HepG2 (cell line): ENCODE results near the gene CCT5. TPM values are rescaled to one million over a fixed set of nuclear protein-coding genes. Genes with fewer than 3 reads are reported as not detected.

ENCODE experiments used
- ATAC-seq: fragments of 200-7000 bp; cut with Tn5 transposase; 3 replicates; pipeline ENCODE4 v1.9.1; 2020; ENCODE audit warnings: mild to moderate bottlenecking, moderate library complexity
- BruUV-seq: library from RNA; stranded (reverse); fragments of 400-500 nt; replicated peaks from 2 replicates; lab custom pipeline; 2021; lab: Mats Ljungman, UMichigan
- CTCF ChIA-PET: fragments of 300-600 bp; formaldehyde crosslinking; extraction: SDS; loops from one replicate; lab custom pipeline; 2021; ENCODE audit warnings: low total read pairs, inconsistent platforms, low intra/inter-chr PET ratio; lab: Yijun Ruan, JAX
- POLR2A ChIA-PET: fragments of 350-600 bp; sonication (Branson Sonifier 250); formaldehyde crosslinking; loops from one replicate; lab custom pipeline; 2020; ENCODE audit warnings: antibody characterized with exemption, inconsistent platforms; lab: Yijun Ruan, JAX
- DNase-seq: peaks from one replicate; pipeline ENCODE4 v3.0.0-alpha.2; 2015; ENCODE audit warnings: low spot score
- FAIRE-seq: peaks from 3 replicates; lab custom pipeline; 2011; peaks lifted over from hg19 to GRCh38; lab: Jason Lieb, UNC
- H2AFZ ChIP-seq: one replicate; pipeline ENCODE4 v1.6.1; 2011; ENCODE audit warnings: low read length, inconsistent platforms
- H3K27ac ChIP-seq: fragments of 300-600 bp; 3 replicates; pipeline ENCODE4 v1.8.0; 2011; ENCODE audit warnings: mixed run types, mild to moderate bottlenecking, mixed read lengths, low read length, inconsistent platforms; ENCODE audit not compliant: insufficient read depth; ENCODE audit errors: extremely low read length
- H3K27me3 ChIP-seq, 2 experiments: fragments of 200-600 bp in 1 of 2; 2 replicates in 1 of 2; 3 replicates in 1 of 2; pipeline versions ENCODE4 v1.6.0 to v1.8.0; 2011; ENCODE audit warnings: low read length in 2 of 2, mild to moderate bottlenecking in 2 of 2, moderate library complexity in 2 of 2, inconsistent platforms in 1 of 2; ENCODE audit not compliant: insufficient read depth in 2 of 2, control insufficient read depth in 1 of 2
- H3K36me3 ChIP-seq, 2 experiments: fragments of 200-600 bp in 1 of 2; replicated peaks in 1 of 2; 2 replicates in 1 of 2; 3 replicates in 1 of 2; pipeline versions ENCODE4 v1.5.1 to v1.8.0; 2011; ENCODE audit warnings: low read length in 2 of 2, inconsistent platforms in 1 of 2; ENCODE audit not compliant: insufficient read depth in 2 of 2, control insufficient read depth in 1 of 2
- H3K4me1 ChIP-seq: 2 replicates; pipeline ENCODE4 v1.5.1; 2012; ENCODE audit warnings: low read length, inconsistent platforms; ENCODE audit not compliant: insufficient read depth
- H3K4me2 ChIP-seq: 2 replicates; pipeline ENCODE4 v1.6.0; 2011; ENCODE audit warnings: low read depth, low read length, inconsistent platforms
- H3K4me3 ChIP-seq, 3 experiments: fragments of 200-600 bp in 1 of 3; sonication (generic), shearing (Covaris generic) in 1 of 3; replicated peaks in 1 of 3; 2 replicates each; pipeline ENCODE4 v1.5.1; 2011 to 2016; ENCODE audit warnings: low read length in 3 of 3, inconsistent platforms in 2 of 3, low read depth in 2 of 3, mild to moderate bottlenecking in 2 of 3, control low read depth in 1 of 3, mixed read lengths in 1 of 3; ENCODE audit not compliant: insufficient read depth in 1 of 3
- H3K79me2 ChIP-seq: one replicate; pipeline ENCODE4 v1.6.1; 2011; ENCODE audit warnings: low read length, inconsistent platforms; ENCODE audit not compliant: insufficient read depth
- H3K9ac ChIP-seq: 2 replicates; pipeline ENCODE4 v1.6.0; 2011; ENCODE audit warnings: mild to moderate bottlenecking, low read depth, low read length, inconsistent platforms; ENCODE audit not compliant: insufficient read depth
- H3K9me3 ChIP-seq: 2 replicates; pipeline ENCODE4 v1.5.1; 2012; ENCODE audit warnings: mild to moderate bottlenecking, low read length
- H4K20me1 ChIP-seq: 2 replicates; pipeline ENCODE4 v1.6.0; 2011; ENCODE audit warnings: inconsistent platforms, mild to moderate bottlenecking, low read length, moderate library complexity; ENCODE audit not compliant: insufficient read depth
- ATF7-NPFF ChIP-seq: sonication (generic); formaldehyde crosslinking; IDR thresholded peaks from 2 replicates; pipeline ENCODE4 v1.8.1; 2023; ENCODE audit warnings: mild to moderate bottlenecking, low read depth, missing genetic modification reagents, moderate library complexity
- CEBPB ChIP-seq: IDR thresholded peaks from 2 replicates; pipeline ENCODE4 v1.6.1; 2011; ENCODE audit warnings: low read depth, low read length, improper control_type of control experiment, borderline replicate concordance
- EP300 ChIP-seq, 3 experiments: sonication (generic) in 1 of 3; formaldehyde crosslinking in 1 of 3; IDR thresholded peaks; 2 replicates each; pipeline versions ENCODE4 v1.5.1 to v1.6.1; 2011 to 2020; ENCODE audit warnings: low read depth in 2 of 3, low read length in 2 of 3, borderline replicate concordance in 1 of 3, improper control_type of control experiment in 1 of 3, mild to moderate bottlenecking in 1 of 3, missing genetic modification reagents in 1 of 3, moderate library complexity in 1 of 3
- FOXA1 ChIP-seq, 2 experiments: fragments of 450-650 bp in 1 of 2; sonication (generic) in 1 of 2; formaldehyde crosslinking in 1 of 2; IDR thresholded peaks; 2 replicates each; pipeline versions ENCODE4 v1.4.0 to v1.6.1; 2016 to 2020; ENCODE audit warnings: missing genetic modification reagents in 1 of 2
- HHEX ChIP-seq: IDR thresholded peaks from 2 replicates; pipeline ENCODE4 v1.6.1; 2016; ENCODE audit warnings: control low read depth
- PAX8 ChIP-seq: sonication (generic); formaldehyde crosslinking; IDR thresholded peaks from 2 replicates; pipeline ENCODE4 v1.8.0; 2022; ENCODE audit warnings: mild to moderate bottlenecking, missing genetic modification reagents, borderline replicate concordance
- SAP130 ChIP-seq: IDR thresholded peaks from 2 replicates; pipeline ENCODE4 v1.6.1; 2016; ENCODE audit warnings: low read depth
- XRCC5 ChIP-seq: fragments of 200-400 bp; formaldehyde crosslinking; optimal IDR thresholded peaks from 2 replicates; pipeline ENCODE3; 2017; ENCODE audit warnings: mild to moderate bottlenecking, low read length
- ZNF101 ChIP-seq: sonication (generic); formaldehyde crosslinking; IDR thresholded peaks from 2 replicates; pipeline ENCODE4 v1.4.0; 2020; ENCODE audit warnings: mild to moderate bottlenecking, low read depth, missing genetic modification reagents, borderline replicate concordance
- ZNF20 ChIP-seq: sonication (generic); formaldehyde crosslinking; IDR thresholded peaks from 2 replicates; pipeline ENCODE4 v1.4.0; 2020; ENCODE audit warnings: mild to moderate bottlenecking, moderate library complexity, missing genetic modification reagents
- ZNF570 ChIP-seq: sonication (generic); formaldehyde crosslinking; IDR thresholded peaks from 2 replicates; pipeline ENCODE4 v1.4.0; 2020; ENCODE audit warnings: mild to moderate bottlenecking, missing genetic modification reagents, borderline replicate concordance
- ZNF703 ChIP-seq: sonication (generic); formaldehyde crosslinking; IDR thresholded peaks from 2 replicates; pipeline ENCODE4 v1.5.1; 2020; ENCODE audit warnings: missing genetic modification reagents, mild to moderate bottlenecking, moderate library complexity, borderline replicate concordance
- ZNF747 ChIP-seq: sonication (generic); formaldehyde crosslinking; IDR thresholded peaks from 2 replicates; pipeline ENCODE4 v1.8.1; 2023; ENCODE audit warnings: missing genetic modification reagents, mild to moderate bottlenecking, borderline replicate concordance
- ZNF816 ChIP-seq: sonication (generic); formaldehyde crosslinking; IDR thresholded peaks from 2 replicates; pipeline ENCODE4 v1.8.0; 2022; ENCODE audit warnings: missing genetic modification reagents, mild to moderate bottlenecking, borderline replicate concordance
- WGBS: methylation state at CpG from one replicate; pipeline ENCODE4 v1.1.6; 2017; ENCODE audit warnings: low lambda C conversion rate; 5-methylcytosine and 5-hydroxymethylcytosine counted together
- in situ Hi-C: cut with HindIII; loops from 2 replicates; pipeline ENCODE4 v1.10.0; 2017; ENCODE audit warnings: low pct_unique_long_range_greater_than_20kb; ENCODE audit not compliant: extremely low pct_ligation_motif_present
- intact Hi-C: fragments of 100-400 bp; cut with micrococcal nuclease; formaldehyde crosslinking; loops from one replicate; pipeline ENCODE4 v1.10.0; 2022; ENCODE audit not compliant: unreplicated experiment
- polyA plus RNA-seq, 8 experiments: library from polyadenylated mRNA; depleted of rRNA in 3 of 8; stranded (reverse) in 7 of 8; unstranded in 1 of 8; fragments of >200 nt; fragmentation: Illumina TruSeq in 4 of 8; extraction: Trizol in 4 of 8; gene quantifications; 2 replicates each; pipeline versions ENCODE4 v1.2.1 to v1.2.3, GENCODE V29; 2011 to 2016; ENCODE audit warnings: low read depth in 4 of 8, missing spikeins in 1 of 8, mixed read lengths in 1 of 8; ENCODE audit not compliant: insufficient read depth in 1 of 8
- total RNA-seq, 5 experiments: library from RNA; depleted of rRNA; stranded (reverse); fragments of >200 nt; fragmentation: Illumina TruSeq; extraction: Trizol; gene quantifications; 2 replicates each; pipeline ENCODE4 v1.2.3, GENCODE V29; 2016; ENCODE audit warnings: low read depth in 1 of 5
- TF ChIP-seq, protein P1 (sequence below): fragments of 450-650 bp; IDR thresholded peaks from 2 replicates; pipeline ENCODE4 v1.6.1; 2017
- TF ChIP-seq, protein P2 (sequence below): sonication (generic); formaldehyde crosslinking; IDR thresholded peaks from 2 replicates; pipeline ENCODE4 v1.8.1; 2023; ENCODE audit warnings: missing genetic modification reagents, inconsistent platforms, borderline replicate concordance

The CCT5 gene
- total and polyA plus RNA-seq, 2 of the 13 experiments (the other 11 are each of a cell fraction or from before 2014, with no cell fraction given), result 319 to 708 TPM

DNA sequence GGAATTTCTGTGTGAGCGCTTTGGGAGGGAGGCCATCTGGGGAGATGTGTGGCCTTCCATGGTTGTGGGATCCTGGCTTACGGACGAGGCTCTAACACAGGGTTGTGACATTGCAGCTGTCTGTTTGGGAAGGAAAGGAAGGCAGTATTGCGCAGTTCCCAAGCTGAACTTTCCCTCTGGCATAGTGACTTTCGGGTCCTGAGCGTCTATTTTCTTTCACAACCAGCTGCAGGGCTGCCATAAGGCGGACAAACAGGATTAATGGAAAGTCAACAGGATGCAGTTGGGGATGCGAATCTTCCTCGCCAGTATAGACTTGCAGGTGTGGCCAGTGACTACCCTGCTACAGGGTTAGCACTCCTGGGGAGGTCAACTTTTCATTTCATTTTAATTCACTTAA is 25.9 kb downstream of the CCT5 start:
- WGBS, result 84% methylated on average over 8 of the region's 9 CpGs
- intact Hi-C loops, result no loop called here
- DNase-seq, result no peak
- no peaks in the 10 kb centered on the region for H3K27me3 ChIP-seq
- peaks cover 23% of the 10 kb centered on the region for H3K4me1 ChIP-seq
- peak; percentile 23; the same call in 1 of the 2 replicates for TF ChIP-seq CEBPB
- no peak for TF ChIP-seq ZNF101 (CRISPR knock-in tag)
- TF ChIP-seq, all 625 proteins: peak for 1
- Histone ChIP-seq H4K20me1 (no peaks in the 10 kb centered on the region), H3K4me3 (no peak overlapping the region), H3K9me3 (no peaks in the 10 kb centered on the region), H3K9ac (no peak overlapping the region), H3K79me2 (no peaks in the 10 kb centered on the region), H2AFZ (no peak overlapping the region), H3K27ac (no peak overlapping the region), H3K4me2 (no peak overlapping the region), H3K36me3 (no peaks in the 10 kb centered on the region; a peak in 1 of 5 replicates)
- CTCF ChIA-PET, result no interaction called here
- no peak for FAIRE-seq
- BruUV-seq, result no TSS peak
- no peak for ATAC-seq
- POLR2A ChIA-PET, result interaction anchor here (1.0 kb wide), 1 partner anchor 77 kb away, joined by 3 read pairs; the partner anchor contains the start of gene MARCHF6
- in situ Hi-C loops, result no loop called here

DNA sequence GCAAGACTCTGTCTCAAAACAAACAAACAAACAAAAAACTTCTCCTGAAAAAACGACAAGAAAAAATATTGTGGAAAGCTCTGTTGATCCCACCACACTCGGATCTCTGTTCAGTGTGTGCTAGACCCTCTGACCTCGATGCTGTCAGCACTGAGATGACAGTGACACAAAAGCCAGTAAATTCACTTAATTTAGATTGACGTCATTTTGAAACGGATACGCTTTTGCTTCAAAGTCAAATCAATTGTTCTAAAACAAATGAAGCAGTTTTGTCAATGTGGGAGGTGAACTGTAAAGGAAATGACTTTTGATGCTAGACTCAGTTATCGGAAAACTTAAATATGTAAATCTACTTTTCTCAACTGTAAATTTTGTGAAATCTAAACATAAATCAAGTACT is 26.6 kb downstream of the CCT5 start:
- 87% methylated on average over 7 of the region's 7 CpGs for WGBS
- H4K20me1 ChIP-seq, result no peaks in the 10 kb centered on the region
- intact Hi-C loops, result no loop called here
- TF ChIP-seq ZNF747 (CRISPR knock-in tag) (no peak), ZNF20 (no peak), EP300 (IDR thresholded peaks at IDR 0.05; ENCODE audit: low read depth in 2 of 2, low read length in 2 of 2) (no peak), EP300 (CRISPR knock-in tag; IDR thresholded peaks at IDR 0.05; ENCODE audit: borderline replicate concordance) (no peak), ZNF703 (CRISPR knock-in tag) (no peak), FOXA1 (IDR thresholded peaks at IDR 0.05) (no peak), FOXA1 (CRISPR knock-in tag; IDR thresholded peaks at IDR 0.05) (no peak), ATF7-NPFF (no peak), ZNF570 (CRISPR knock-in tag) (no peak), PAX8 (CRISPR knock-in tag) (no peak), HHEX (CRISPR knock-in tag) (no peak), ZNF816 (CRISPR knock-in tag) (no peak), SAP130 (CRISPR knock-in tag) (no peak), XRCC5 (no peak)
- TF ChIP-seq, protein P1, sequence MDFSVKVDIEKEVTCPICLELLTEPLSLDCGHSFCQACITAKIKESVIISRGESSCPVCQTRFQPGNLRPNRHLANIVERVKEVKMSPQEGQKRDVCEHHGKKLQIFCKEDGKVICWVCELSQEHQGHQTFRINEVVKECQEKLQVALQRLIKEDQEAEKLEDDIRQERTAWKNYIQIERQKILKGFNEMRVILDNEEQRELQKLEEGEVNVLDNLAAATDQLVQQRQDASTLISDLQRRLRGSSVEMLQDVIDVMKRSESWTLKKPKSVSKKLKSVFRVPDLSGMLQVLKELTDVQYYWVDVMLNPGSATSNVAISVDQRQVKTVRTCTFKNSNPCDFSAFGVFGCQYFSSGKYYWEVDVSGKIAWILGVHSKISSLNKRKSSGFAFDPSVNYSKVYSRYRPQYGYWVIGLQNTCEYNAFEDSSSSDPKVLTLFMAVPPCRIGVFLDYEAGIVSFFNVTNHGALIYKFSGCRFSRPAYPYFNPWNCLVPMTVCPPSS, result no peak
- TF ChIP-seq, protein P2, sequence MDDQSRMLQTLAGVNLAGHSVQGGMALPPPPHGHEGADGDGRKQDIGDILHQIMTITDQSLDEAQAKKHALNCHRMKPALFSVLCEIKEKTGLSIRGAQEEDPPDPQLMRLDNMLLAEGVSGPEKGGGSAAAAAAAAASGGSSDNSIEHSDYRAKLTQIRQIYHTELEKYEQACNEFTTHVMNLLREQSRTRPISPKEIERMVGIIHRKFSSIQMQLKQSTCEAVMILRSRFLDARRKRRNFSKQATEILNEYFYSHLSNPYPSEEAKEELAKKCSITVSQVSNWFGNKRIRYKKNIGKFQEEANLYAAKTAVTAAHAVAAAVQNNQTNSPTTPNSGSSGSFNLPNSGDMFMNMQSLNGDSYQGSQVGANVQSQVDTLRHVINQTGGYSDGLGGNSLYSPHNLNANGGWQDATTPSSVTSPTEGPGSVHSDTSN (CRISPR knock-in tag), result no peak
- TF ChIP-seq, all 625 proteins: peak for 0
- FAIRE-seq (no peak), DNase-seq (no peak), ATAC-seq (no peak)
- POLR2A ChIA-PET, result no interaction called here
- H3K9me3 ChIP-seq, result no peaks in the 10 kb centered on the region
- BruUV-seq, result no TSS peak
- no peak overlapping the region for H3K27ac ChIP-seq
- no peak overlapping the region for H2AFZ ChIP-seq
- H3K79me2 ChIP-seq, result no peaks in the 10 kb centered on the region
- H3K36me3 ChIP-seq, result no peaks in the 10 kb centered on the region; a peak in 1 of 5 replicates
- H3K4me3 ChIP-seq, result no peak overlapping the region
- in situ Hi-C loops, result no loop called here
- H3K27me3 ChIP-seq, result no peaks in the 10 kb centered on the region
- no peak overlapping the region for H3K9ac ChIP-seq
- peaks cover 23% of the 10 kb centered on the region for H3K4me1 ChIP-seq
- H3K4me2 ChIP-seq, result no peak overlapping the region
- CTCF ChIA-PET, result no interaction called here
